Measurements from ENCODE around the gene YOD1. TPM values are rescaled to one million over a fixed set of nuclear protein-coding genes. Genes with fewer than 3 reads are reported as not detected.
"Not testable (repeated sequence)": the region's sequence is repeated elsewhere in the genome, so short reads cannot be mapped to it uniquely, and the experiment has no call there.

YOD1 gene
- total RNA-seq, 3 donors from 2014 or later, result 9.1 to 10.2 (median 9.9) TPM

GRCh38 chr1:207049054-207049453 lies 2.0 kb downstream of the YOD1 start:
- peaks cover 55% of the 10 kb centered on the region for H3K4me1 Mint-ChIP-seq (ENCODE audit: low read depth)
- DNase-seq (no peak), ATAC-seq (no peak)
- no peaks in the 10 kb centered on the region for H3K9me3 Mint-ChIP-seq
- H3K4me3 Mint-ChIP-seq, result peak overlapping the region; percentile 93
- no peaks in the 10 kb centered on the region for H3K27me3 Mint-ChIP-seq (ENCODE audit: low read depth)
- H3K36me3 Mint-ChIP-seq (ENCODE audit: insufficient read depth), result peaks cover 15% of the 10 kb centered on the region

- peaks cover 19% of the 10 kb centered on the region for H3K36me3 Mint-ChIP-seq (ENCODE audit: insufficient read depth)
- H3K27me3 Mint-ChIP-seq (ENCODE audit: low read depth), result no peaks in the 10 kb centered on the region
- ATAC-seq (no peak), DNase-seq (no peak)
- no peak overlapping the region for H3K4me3 Mint-ChIP-seq
- peaks cover 53% of the 10 kb centered on the region for H3K4me1 Mint-ChIP-seq (ENCODE audit: low read depth)
- no peaks in the 10 kb centered on the region for H3K9me3 Mint-ChIP-seq
These were observed 3.0 kb downstream of the YOD1 start for GRCh38 chr1:207048041-207048440.

GRCh38 chr1:207047505-207047904 lies 3.5 kb downstream of the YOD1 start:
- H3K36me3 Mint-ChIP-seq (ENCODE audit: insufficient read depth), result peaks cover 22% of the 10 kb centered on the region
- H3K4me3 Mint-ChIP-seq, result no peak overlapping the region
- ATAC-seq (no peak), DNase-seq (no peak)
- peaks cover 53% of the 10 kb centered on the region for H3K4me1 Mint-ChIP-seq (ENCODE audit: low read depth)
- H3K9me3 Mint-ChIP-seq, result no peaks in the 10 kb centered on the region
- H3K27me3 Mint-ChIP-seq (ENCODE audit: low read depth), result no peaks in the 10 kb centered on the region

GRCh38 chr1:207045453-207045852 lies 5.6 kb downstream of the YOD1 start:
- no peak for ATAC-seq
- Mint-ChIP-seq H3K36me3 (ENCODE audit: insufficient read depth) (peaks cover 24% of the 10 kb centered on the region), H3K4me3 (no peak overlapping the region), H3K9me3 (no peaks in the 10 kb centered on the region), H3K4me1 (ENCODE audit: low read depth) (peaks cover 43% of the 10 kb centered on the region), H3K27me3 (ENCODE audit: low read depth) (no peaks in the 10 kb centered on the region)
- no peak for DNase-seq

GRCh38 chr1:207041397-207041796 lies 9.6 kb downstream of the YOD1 start:
- not testable (repeated sequence) for H3K9me3 Mint-ChIP-seq; H3K27me3 Mint-ChIP-seq (ENCODE audit: low read depth); DNase-seq; ATAC-seq; H3K4me3 Mint-ChIP-seq
- Mint-ChIP-seq H3K4me1 (ENCODE audit: low read depth) (peaks cover 28% of the 10 kb centered on the region), H3K36me3 (ENCODE audit: insufficient read depth) (peaks cover 13% of the 10 kb centered on the region)

GRCh38 chr1:207040181-207040533 lies 10.9 kb downstream of the YOD1 start:
- ATAC-seq (no peak), DNase-seq (no peak)
- peaks cover 20% of the 10 kb centered on the region for H3K4me1 Mint-ChIP-seq (ENCODE audit: low read depth)
- H3K4me3 Mint-ChIP-seq, result no peak overlapping the region
- peaks cover 7% of the 10 kb centered on the region for H3K27me3 Mint-ChIP-seq (ENCODE audit: low read depth)
- H3K36me3 Mint-ChIP-seq (ENCODE audit: insufficient read depth), result peaks cover 13% of the 10 kb centered on the region
- H3K9me3 Mint-ChIP-seq, result no peaks in the 10 kb centered on the region

- H3K36me3 Mint-ChIP-seq (ENCODE audit: insufficient read depth), result peaks cover 9% of the 10 kb centered on the region
- ATAC-seq (no peak), DNase-seq (no peak)
- H3K27me3 Mint-ChIP-seq (ENCODE audit: low read depth), result peaks cover 10% of the 10 kb centered on the region
- H3K9me3 Mint-ChIP-seq, result no peaks in the 10 kb centered on the region
- H3K4me1 Mint-ChIP-seq (ENCODE audit: low read depth), result peaks cover 16% of the 10 kb centered on the region
- no peak overlapping the region for H3K4me3 Mint-ChIP-seq
These were observed 11.4 kb downstream of the YOD1 start for GRCh38 chr1:207039380-207040180.

GRCh38 chr1:207036865-207037264 lies 14.1 kb downstream of the YOD1 start:
- Mint-ChIP-seq H3K36me3 (ENCODE audit: insufficient read depth) (peaks cover under 1% of the 10 kb centered on the region), H3K4me1 (ENCODE audit: low read depth) (peaks cover under 1% of the 10 kb centered on the region), H3K9me3 (no peaks in the 10 kb centered on the region), H3K4me3 (no peak overlapping the region), H3K27me3 (ENCODE audit: low read depth) (peaks cover 26% of the 10 kb centered on the region)
- ATAC-seq (no peak), DNase-seq (no peak)

- no peaks in the 10 kb centered on the region for H3K4me1 Mint-ChIP-seq (ENCODE audit: low read depth)
- no peaks in the 10 kb centered on the region for H3K36me3 Mint-ChIP-seq (ENCODE audit: insufficient read depth)
- H3K9me3 Mint-ChIP-seq, result no peaks in the 10 kb centered on the region
- no peak overlapping the region for H3K4me3 Mint-ChIP-seq
- DNase-seq (no peak), ATAC-seq (peak; percentile 14 to 46)
- peaks cover 35% of the 10 kb centered on the region for H3K27me3 Mint-ChIP-seq (ENCODE audit: low read depth)
These were observed 15.0 kb downstream of the YOD1 start for GRCh38 chr1:207035877-207036551.

- H3K9me3 Mint-ChIP-seq, result no peaks in the 10 kb centered on the region
- ATAC-seq (no peak), DNase-seq (no peak)
- no peak overlapping the region for H3K4me3 Mint-ChIP-seq
- H3K27me3 Mint-ChIP-seq (ENCODE audit: low read depth), result peaks cover 44% of the 10 kb centered on the region
- no peaks in the 10 kb centered on the region for H3K36me3 Mint-ChIP-seq (ENCODE audit: insufficient read depth)
- no peaks in the 10 kb centered on the region for H3K4me1 Mint-ChIP-seq (ENCODE audit: low read depth)
These were observed 16.0 kb downstream of the YOD1 start for GRCh38 chr1:207034998-207035397.

- Mint-ChIP-seq H3K27me3 (ENCODE audit: low read depth) (peaks cover 45% of the 10 kb centered on the region), H3K9me3 (no peaks in the 10 kb centered on the region), H3K4me1 (ENCODE audit: low read depth) (no peaks in the 10 kb centered on the region), H3K36me3 (ENCODE audit: insufficient read depth) (no peaks in the 10 kb centered on the region), H3K4me3 (no peak overlapping the region)
- no peak for ATAC-seq
- no peak for DNase-seq
These were observed 16.8 kb downstream of the YOD1 start for GRCh38 chr1:207034208-207034607.

- no peak for ATAC-seq
- no peak for DNase-seq
- Mint-ChIP-seq H3K4me1 (ENCODE audit: low read depth) (no peaks in the 10 kb centered on the region), H3K4me3 (no peak overlapping the region), H3K36me3 (ENCODE audit: insufficient read depth) (no peaks in the 10 kb centered on the region), H3K27me3 (ENCODE audit: low read depth) (peaks cover 45% of the 10 kb centered on the region), H3K9me3 (no peaks in the 10 kb centered on the region)
These were observed 17.7 kb downstream of the YOD1 start for GRCh38 chr1:207033302-207033701.

GRCh38 chr1:207032528-207033017 lies 18.4 kb downstream of the YOD1 start, which contains the start of gene C1orf116:
Gene C1orf116, minus strand, starts transcription at chr1:207032756. Its CDS starts 5,158 bp downstream, at chr1:207027598.
- DNase-seq, result no peak
- Mint-ChIP-seq H3K27me3 (ENCODE audit: low read depth) (peaks cover 46% of the 10 kb centered on the region), H3K4me1 (ENCODE audit: low read depth) (no peaks in the 10 kb centered on the region), H3K4me3 (no peak within 1 kb of the TSS), H3K9me3 (no peaks in the 10 kb centered on the region), H3K36me3 (ENCODE audit: insufficient read depth) (no peaks in the 10 kb centered on the region)
- no peak for ATAC-seq

- Mint-ChIP-seq H3K4me3 (no peak overlapping the region), H3K36me3 (ENCODE audit: insufficient read depth) (no peaks in the 10 kb centered on the region), H3K4me1 (ENCODE audit: low read depth) (no peaks in the 10 kb centered on the region), H3K9me3 (no peaks in the 10 kb centered on the region), H3K27me3 (ENCODE audit: low read depth) (peaks cover 54% of the 10 kb centered on the region)
- ATAC-seq, result no peak
- DNase-seq, result no peak
These were observed 19.3 kb downstream of the YOD1 start for GRCh38 chr1:207031632-207032264.
